ENCODE data around the gene PIBF1.

DNA sequence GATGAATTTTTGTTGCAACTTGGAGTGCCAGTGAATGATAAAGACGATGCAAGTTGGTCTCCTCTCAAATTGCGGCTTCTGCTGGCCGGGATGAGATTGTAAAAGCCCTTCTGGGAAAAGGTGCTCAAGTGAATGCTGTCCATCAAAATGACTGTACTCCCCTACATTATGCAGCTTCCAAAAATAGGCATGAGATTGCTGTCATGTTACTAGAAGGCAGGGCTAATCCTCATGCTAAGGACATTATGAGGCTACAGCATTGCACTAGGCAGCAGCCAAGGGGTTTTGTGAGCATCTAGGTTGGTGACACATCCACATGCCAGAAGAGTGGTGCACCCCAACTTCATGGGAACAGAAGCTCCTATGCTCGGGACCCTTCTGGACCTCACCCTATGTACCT, 254.6 kb downstream of the PIBF1 start:
- TF ChIP-seq POLR2A (IDR thresholded peaks at IDR 0.05): no peak
- TF ChIP-seq, protein P1, sequence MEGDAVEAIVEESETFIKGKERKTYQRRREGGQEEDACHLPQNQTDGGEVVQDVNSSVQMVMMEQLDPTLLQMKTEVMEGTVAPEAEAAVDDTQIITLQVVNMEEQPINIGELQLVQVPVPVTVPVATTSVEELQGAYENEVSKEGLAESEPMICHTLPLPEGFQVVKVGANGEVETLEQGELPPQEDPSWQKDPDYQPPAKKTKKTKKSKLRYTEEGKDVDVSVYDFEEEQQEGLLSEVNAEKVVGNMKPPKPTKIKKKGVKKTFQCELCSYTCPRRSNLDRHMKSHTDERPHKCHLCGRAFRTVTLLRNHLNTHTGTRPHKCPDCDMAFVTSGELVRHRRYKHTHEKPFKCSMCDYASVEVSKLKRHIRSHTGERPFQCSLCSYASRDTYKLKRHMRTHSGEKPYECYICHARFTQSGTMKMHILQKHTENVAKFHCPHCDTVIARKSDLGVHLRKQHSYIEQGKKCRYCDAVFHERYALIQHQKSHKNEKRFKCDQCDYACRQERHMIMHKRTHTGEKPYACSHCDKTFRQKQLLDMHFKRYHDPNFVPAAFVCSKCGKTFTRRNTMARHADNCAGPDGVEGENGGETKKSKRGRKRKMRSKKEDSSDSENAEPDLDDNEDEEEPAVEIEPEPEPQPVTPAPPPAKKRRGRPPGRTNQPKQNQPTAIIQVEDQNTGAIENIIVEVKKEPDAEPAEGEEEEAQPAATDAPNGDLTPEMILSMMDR (IDR thresholded peaks at IDR 0.05): no peak

All from tibial nerve (tissue), 3 donors.